ENCODE measurements around the gene TMEM204.

TMEM204 gene

DNA sequence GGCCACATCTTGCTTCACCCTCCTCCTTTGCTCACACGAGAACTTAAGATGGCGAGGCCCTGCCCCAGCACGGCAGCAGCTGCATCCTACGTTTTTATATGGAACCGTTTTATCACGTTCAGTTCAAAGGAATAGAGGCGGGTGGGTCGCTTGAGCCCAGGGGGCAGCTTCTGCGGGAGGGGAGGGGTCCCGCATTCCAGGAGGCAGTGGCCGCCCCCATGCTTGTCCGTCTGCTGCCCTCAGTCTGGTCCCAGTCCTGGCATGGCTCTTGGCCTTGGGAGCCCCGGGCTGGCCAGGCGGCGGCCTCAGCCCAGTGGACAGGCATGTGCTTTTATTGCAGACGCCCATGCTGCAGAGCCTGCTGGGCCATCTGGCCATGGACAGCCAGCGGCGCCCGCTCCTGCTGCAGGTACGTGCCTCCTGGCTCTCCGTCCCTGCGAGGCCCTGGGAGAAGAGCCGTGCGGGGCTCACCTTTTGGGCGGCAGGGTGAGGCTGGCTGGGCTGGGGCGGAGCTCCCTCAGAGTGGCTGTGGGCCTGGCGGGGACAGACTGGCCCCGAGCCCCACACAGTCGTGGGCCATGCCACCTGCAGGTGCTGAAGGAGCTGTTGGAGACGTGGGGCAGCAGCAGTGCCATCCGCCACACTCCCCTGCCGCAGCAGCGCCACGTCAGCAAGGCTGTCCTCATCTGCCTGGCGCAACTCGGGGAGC is 33.6 kb upstream of the TMEM204 start:
- DNase-seq: no peak

DNA sequence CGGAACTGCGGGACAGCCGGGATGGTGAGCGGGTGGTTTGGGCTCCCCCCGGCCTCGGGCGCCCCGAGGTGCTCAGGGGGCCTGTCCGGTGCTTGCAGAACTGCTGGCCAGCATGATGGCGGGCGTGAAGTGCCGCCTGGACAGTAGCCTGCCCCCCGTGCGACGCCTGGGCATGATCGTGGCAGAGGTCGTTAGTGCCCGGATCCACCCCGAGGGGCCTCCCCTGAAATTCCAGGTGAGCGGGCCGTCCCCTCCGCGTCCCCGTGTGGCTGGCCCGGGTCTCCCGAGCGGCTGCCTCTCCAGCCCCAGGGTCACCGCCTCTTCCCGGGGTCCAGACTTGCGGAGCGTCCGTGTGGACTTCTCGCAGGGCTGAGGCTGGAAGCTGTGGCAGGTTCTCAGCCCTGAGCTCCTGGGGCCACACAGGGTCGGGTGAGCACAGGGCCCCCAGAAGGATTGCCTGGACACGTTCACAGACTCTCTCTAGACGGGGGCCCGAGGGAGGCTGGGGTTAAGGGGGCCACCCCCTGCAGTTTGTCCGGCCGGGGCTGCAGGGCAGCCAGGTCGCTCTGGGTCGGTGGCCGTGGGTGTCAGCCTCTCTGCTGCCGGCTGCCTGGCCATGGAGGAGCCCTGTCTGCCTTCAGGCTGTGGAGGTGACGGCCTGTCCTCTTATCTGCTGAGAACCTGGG is 32.9 kb upstream of the TMEM204 start:
- no peak for DNase-seq

DNA sequence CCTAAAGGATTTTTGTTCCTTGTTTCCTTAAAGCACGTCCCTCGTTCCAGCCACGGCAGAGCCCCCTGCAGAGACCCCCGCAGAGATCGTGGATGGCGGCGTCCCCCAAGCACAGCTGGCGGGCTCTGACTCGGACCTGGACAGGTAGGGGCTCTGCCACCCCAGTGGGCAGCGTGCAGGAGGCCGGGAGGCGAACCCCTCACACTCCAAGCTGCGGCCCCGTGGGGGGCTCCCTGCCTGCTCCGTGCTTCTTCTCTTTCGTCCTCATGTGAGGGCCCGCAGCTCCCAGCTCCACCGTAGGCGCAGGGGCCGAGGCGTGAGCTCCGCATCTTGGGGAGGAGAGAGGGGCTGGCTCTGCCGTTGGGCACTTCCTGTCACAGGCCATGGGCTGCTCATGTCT is 31.8 kb upstream of the TMEM204 start:
- peak; percentile 9 for DNase-seq

DNA sequence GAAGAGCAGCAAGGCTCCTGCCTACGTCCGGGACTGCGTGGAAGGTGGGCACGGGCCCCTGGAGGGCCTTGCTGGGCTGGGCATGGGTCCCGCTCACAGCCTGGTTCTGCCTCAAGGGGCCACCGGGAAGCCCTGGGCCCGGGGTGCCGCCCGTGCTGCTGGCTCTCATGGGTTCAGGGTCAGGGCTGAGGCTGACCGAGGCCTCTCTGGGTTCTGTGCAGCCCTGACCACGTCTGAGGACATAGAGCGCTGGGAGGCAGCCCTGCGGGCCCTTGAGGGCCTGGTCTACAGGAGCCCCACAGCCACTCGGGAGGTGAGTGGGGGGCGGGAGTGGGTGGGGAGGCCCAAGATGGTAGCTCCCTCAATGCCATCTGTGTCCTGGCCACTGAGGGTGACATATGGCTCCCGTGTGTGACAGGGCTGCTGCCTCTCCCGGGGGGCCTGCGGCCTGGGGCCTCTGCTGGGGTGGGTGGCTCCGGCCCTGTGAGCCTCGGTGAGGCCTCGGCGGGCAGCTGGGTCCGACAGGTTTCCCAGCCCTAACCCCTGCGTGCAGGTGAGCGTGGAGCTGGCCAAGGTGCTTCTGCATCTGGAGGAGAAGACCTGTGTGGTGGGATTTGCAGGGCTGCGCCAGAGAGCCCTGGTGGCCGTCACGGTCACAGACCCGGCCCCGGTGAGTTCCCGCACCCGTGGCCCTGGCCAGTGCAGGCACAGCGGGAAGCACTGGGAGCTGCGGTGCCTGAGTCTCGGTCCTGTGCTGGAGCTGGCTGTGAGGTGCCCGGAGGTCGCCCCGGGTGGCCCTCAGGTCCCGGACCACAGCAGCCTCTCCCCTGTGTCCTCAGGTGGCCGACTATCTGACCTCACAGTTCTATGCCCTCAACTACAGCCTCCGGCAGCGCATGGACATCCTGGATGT is 31.1 kb upstream of the TMEM204 start:
- DNase-seq: peak; percentile 9

DNA sequence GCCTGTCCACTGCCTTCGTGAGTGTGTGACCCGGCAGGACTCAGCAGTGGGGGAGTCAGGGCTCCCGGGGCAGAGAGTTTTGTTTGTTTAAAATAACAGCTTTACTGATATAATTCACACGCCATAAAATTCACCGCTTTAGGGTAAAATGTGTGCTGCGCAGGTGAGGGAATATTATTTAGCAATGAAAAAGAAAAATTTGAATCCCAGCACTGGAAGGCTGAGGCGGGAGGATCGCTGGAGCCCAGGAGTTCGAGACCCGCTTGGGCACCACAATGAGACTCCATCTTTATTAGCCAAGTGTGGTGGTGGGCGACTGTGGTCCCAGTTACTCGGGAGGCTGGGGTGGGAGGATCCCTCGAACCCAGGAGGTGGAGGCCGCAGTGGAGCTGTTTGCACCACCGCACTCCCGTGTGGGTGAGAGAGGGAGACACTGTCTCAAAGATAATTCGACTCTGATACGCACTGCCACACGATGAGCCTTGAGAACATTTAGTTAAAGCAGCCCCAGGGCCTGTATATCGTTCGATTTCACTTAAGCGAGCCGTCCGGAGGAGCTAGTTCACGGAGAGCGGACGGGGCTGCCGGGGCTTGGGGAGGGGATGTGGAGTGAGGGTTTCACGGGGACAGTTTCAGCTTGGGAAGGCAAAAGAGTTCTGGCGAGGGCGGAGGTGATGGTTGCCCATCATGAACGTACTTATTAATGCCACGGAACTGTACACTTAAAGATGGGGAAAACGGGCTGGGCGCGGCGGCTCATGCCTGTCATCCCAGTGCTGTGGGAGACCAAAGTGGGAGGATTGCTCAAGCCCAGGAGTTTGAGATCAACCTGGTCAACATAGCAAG is 30.1 kb upstream of the TMEM204 start:
- no peak for DNase-seq

DNA sequence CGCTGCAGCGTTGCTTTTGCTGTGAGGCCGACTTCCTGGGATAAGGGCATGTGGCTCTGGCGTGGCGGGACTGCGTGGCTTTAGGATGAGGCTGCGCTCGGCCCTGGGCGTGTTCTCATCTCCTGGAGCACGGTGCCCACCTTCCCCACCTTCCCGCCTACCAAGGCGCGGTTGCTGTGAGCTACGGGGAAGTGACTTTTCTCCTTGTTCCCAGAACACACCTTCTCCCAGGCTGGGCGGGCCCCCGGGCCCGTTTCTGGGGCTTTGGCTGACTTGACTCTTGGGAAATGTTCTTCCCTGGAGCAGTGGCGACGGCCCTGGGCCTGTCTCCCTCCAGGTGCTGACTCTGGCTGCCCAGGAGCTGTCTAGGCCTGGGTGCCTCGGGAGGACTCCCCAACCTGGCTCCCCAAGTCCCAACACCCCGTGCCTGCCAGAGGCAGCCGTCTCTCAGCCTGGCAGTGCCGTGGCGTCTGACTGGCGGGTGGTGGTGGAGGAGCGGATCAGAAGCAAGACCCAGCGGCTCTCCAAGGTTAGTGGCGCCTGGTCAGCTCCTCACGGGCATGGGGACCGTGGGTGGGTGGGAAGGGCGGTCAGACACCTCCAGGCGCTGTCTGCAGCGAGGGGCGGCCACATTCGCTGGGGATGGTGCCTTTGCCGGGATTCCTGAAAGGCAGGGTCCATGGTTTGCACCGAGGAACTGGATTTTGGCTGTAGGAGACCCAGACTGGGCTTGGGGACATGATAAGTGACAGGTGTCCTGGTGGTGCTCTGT is 28.2 kb upstream of the TMEM204 start:
- DNase-seq: no peak

DNA sequence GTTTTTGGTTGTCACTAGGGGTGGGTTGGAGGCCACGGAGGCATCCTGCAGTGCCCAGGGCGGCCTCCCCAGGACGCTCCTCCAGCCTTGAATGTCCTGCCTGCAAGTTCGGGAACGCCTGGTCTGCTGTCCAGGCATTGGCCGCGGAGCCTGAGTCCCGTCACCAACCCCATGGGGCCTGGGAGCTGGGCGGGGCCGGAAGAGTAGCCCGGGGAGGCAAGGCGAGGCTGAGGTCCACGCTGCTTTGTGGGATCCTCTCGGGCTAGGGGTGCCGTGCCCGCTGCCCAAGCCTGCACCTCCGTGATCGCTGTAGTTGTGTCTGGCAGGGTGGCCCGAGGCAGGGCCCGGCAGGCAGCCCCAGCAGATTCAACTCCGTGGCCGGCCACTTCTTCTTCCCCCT is 27.6 kb upstream of the TMEM204 start:
- DNase-seq: no peak

DNA sequence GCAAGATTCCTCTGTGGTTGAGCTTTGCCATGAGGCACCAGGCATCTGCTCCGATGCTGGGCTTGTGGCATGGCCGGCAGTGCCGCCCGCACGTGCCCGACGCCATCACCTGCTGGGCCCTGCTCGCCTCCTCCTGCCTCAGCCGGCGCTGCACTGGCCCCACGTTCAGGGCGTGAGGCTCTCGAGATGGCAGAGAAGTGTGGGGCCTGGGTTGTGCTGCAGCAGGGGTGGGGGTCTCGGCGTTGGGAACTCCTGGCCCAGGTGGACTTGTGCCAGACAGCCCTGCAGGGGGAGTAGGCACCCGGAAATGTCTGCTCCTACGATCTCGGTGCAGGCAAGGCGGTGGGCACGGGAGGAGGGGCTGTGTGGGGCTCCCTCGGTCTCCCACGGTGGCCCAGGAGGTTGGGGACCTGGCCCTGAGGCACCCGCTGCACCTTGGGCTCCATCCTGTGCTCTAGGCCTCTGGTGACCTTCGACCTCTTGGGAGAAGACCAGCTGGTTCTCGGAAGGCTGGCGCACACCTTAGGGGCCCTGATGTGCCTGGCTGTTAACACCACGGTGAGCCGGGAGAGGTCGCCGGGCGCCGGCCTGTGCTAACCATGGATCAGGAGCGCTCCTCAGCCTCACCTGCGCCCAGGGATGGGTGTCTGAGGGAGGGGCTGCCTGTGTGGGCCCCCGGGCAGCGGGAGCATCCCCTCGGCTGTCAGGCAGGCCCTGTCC is 26.8 kb upstream of the TMEM204 start:
- no peak for DNase-seq

DNA sequence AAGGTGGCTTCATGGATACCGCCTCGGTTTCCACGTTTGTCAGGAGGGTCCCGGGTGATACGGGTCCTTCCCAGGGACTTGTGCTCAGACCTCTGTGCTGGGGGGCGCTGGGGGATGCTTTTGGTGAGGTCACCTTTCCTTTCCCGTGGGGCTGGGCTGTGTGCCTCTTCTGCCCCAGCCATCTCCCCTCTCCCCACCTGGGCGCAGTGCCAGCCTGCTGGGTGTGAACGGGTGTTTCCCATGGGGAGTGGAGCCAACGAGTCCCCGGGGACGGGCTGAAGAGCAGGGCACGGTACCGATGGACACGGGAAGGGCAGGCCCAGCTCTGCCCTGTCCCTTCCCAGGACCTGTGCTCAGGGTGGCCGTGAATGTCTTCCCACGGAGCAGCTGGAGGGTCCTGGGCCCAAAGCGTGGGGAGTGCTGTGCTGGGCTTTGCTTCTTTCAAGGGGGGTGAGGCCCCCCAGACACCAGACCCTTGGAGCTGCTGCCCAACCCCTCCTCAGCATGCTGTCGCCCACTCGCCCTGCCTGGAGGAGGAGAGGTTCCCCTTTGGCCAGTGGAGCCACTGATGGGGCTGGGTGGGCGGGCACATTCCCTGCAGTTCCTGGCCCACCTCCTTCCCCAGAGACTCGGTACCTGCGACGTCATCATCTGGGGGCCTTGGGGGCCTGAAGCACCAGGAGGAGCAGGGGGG is 24.8 kb upstream of the TMEM204 start:
- no peak for DNase-seq

DNA sequence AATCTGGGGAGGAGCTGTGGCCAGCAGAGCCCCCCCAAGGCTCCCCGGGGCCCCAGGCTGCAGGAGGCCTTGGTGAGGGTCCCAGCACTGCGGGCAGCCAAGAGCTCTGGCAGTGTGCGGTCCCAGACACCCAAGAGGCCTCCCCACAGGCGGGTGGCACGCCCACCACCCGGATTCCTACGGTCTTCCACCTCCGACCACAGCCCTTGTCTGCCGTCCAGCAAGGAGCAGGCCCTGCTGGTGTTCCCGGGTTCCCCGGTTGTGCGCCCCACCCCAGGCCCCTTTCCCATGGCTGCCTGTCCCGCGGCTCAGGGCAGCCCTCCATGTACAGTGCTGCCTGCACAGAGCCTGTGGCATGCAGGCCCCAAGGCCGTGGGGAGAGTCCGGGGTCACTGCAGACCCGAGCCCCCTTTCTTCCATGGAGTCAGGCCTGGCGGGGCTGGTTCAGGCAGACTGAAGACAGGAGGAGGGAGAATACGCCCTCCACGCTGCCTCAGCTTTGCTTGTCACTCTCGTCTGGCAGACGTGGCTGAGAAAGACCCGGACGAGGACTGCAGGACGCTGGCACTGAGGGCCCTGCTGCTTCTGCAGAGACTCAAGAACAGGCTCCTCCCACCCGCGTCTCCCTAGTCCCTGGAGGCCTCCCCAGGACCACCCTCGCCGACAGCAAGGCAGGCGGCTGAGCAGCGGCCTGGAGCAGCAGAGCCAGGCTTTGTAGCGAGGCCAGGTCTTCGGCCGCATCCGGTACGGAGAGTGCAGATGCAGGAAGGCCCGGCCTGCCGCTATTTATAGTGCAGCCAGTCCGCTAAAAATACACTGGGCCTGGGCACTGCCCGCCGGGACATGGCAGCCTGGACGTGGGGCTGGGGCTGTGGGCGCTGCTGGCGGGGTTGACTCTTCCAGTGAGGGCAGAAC is 23.9 kb upstream of the TMEM204 start:
- no peak for DNase-seq

DNA sequence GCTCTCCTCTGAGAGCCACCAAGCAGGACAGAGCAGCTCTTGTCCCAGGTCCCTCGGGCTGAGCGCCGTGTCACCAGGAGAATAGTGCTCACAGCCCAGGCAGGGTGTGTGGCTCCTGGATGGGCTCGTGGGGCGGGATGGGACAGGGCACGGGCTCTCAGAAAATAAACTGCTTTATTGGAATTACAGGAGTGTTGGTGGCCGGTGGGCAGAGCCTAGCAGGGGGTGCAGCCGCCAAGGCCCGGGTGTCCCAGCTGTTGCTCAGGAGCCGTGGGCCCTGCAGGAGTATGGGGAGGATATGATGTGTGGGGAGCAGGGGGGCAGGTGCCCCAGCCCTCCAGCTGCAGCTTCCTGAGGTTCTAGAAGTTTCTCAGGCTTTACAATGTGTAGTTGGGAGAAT is 23.2 kb upstream of the TMEM204 start:
- no peak for DNase-seq

DNA sequence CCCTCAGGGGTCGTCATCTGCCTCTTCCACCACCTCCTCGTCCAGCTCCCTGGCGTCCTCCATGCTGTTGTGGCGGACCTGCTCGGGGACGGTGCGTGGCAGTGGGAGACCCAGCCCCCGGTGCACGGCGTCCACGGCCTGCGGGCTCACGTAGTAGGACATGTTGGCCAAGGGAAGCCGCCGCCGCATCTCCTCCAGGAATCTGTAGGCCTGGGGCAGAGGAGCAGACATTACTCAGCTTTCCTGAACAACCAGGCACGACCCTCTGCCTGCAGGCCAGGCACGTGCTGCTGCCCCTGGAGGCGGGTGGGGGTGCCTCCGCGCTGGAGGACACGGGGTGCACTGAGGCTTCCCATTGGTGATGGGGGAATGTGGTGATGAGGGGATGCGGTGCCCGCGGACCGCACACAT is 22.5 kb upstream of the TMEM204 start:
- DNase-seq: no peak

DNA sequence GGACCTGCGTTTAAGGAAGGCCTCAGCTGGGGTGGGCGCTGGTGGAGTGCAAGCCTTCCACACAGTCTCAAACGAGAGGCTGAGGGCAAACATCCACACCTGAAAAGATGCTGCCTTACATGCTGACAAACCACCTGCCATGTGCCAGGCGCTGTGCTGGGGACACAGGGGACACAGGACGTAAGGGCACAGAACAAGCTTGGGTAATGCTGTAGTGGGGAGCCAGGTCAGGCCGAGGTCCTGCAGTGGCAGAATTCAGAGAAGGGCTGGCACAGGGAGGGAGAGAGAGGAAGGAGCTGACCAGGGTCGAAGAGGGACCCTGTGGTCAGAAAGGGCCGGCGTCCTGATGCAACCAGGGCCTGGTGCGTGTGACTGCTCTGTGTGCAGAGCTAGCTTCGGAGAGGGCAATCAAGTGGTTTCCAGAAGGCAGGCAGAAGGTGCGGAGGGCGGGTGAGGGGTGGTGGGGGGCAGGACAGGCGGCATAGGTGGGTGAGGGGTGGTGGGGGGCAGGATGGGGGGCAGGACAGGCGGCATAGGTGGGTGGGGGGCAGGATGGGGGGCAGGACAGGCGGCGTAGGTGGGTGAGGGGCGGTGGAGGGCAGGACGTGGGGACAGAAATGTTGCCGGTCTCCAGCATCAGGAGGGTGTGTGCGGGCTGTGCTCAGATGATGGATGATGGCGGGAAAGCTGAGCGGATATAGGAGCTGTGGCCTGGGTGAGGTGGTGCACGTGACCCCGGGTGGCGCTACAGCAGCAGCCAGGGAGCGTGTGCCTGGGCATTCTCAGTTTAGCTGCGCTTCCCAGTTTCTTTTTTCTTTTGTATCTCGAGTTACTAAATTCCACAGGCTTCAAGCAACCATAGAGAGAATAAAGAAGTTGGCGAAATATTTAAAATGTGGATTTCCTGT is 21.6 kb upstream of the TMEM204 start:
- DNase-seq: no peak

DNA sequence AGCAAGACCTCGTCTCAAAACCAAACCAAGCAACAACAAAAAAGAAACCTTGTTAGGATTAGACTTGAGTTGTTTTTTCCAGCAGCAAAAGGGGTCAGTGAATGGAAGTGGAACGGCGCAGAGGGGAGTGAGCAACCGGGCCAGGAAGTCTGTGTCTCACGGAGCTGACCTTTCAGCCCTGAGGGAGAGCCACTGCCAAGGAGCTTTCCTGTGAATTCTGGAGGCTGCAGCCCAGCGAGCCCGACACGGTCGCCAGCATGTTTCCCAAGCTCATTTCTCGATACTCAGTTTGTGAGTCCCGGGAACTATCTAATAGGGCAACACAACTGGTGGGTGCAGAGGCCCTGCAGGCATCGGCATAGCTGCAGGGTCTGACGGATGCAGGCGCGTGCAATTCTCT is 20.7 kb upstream of the TMEM204 start:
- no peak for DNase-seq

DNA sequence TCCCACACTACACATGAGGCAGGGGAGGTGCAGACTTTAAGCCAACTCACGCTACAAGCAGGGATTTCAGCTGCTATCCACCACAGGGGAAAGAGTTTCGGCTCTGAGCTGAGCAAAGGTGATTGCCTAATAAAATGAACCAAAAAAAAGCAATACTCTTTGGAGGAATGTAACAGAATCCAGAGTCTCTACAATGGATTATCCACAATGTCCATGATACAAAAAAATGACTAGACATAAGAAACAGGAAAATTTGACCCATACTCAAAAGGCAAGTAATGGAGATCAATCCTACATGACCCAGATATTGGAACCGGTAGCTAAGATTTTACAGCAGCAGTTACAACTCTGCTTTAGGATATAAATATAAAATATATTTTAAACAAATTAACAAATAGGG is 19.0 kb upstream of the TMEM204 start:
- DNase-seq: no peak

DNA sequence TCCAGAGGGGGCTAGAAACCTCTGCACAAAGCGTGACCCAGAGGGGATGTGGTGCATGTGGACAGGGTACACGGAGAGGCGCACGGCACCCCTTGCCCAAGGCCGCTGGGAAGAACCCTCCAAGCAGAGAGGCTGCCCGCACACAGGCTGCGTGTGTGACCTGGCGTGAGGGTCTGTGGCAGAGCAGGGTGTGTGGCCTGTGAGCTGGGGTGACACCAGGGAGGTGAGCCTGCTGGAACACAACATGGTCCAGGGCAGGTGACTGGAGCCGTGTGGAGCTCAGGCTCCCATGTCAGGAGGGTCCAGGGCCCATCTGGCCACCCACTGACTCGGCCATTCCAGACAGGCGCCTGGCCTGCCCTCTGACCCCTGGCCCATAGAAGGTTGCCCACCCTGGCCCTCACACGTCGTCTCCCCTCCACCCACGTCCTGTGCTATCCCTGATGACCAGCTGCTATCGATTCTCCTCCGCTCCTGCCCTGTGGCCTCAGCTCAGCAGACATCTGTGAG is 14.8 kb upstream of the TMEM204 start:
- DNase-seq: no peak

DNA sequence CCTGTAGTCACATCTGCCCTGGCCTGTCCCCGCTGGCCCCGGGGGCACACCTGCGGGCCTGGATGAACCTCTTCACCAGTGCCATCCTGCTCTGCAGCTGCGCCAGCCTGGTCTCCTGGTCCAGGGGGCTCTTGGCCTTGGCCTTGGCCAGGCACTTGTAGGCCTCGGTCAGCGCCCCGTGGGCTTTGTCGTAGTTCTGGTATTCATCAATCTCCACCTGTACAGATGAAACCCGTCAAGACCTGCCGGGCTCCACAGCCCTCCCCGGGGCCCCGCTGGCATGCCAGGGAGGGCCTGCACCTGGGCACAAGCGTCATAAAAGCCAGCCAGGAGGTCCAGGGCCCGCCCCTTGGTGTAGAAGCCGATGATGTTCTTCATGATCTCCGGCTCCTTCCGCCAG is 13.6 kb upstream of the TMEM204 start:
- no peak for DNase-seq

DNA sequence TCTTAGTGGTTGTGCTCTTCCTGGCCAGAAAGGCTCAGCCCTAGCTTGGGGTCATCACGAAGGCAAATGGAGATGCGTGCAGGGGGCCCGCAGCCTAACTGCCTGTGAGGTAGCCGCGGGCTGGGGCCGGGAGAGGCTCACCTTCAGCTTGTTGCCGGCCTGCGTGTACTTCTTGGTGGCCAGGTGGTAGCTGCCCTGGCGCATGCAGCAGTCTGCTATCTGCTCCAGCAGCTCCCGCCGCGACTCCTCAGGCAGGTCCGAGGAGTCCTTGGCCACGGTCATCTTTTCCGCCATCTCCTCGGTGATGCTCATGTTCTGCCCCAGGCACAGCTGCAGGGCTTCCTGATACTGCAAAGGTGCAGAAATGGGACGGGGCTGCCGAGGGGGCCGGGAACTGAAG is 13.0 kb upstream of the TMEM204 start:
- no peak for DNase-seq

Data from activated naive CD4-positive, alpha-beta T cell treated with anti-CD3 and anti-CD28 coated beads, Interleukin-2, amount 50 U/mL, for 16 hours (primary cell).